GM12878 (cell line): Measurements from ENCODE around the gene CCDC28B. TPM values are rescaled to one million over a fixed set of nuclear protein-coding genes. Genes with fewer than 3 reads are reported as not detected.

ENCODE experiments used
- ASH2L ChIP-seq: fragments of 300-600, 200-600 bp; sonication (generic); IDR thresholded peaks from 2 replicates; pipeline ENCODE4 v1.6.1; 2017; ENCODE audit warnings: low read depth, mild to moderate bottlenecking, borderline replicate concordance
- CBFB ChIP-seq: IDR thresholded peaks from 2 replicates; pipeline ENCODE4 v1.6.1; 2016; ENCODE audit warnings: antibody characterized with exemption, low read depth
- CHD1 ChIP-seq: IDR thresholded peaks from 2 replicates; pipeline ENCODE4 v1.6.1; 2012; ENCODE audit warnings: low read depth, low read length, improper control_type of control experiment
- CHD2 ChIP-seq: IDR thresholded peaks from 2 replicates; pipeline ENCODE4 v1.6.1; 2011; ENCODE audit warnings: low read depth, low read length, improper control_type of control experiment, borderline replicate concordance
- CREB1 ChIP-seq: IDR thresholded peaks from 2 replicates; pipeline ENCODE4 v1.6.1; 2012; ENCODE audit warnings: low read depth, mild to moderate bottlenecking, inconsistent platforms
- ESRRA ChIP-seq: IDR thresholded peaks from 2 replicates; pipeline ENCODE4 v1.6.1; 2012; ENCODE audit warnings: mild to moderate bottlenecking, low read length, improper control_type of control experiment
- FOS ChIP-seq: IDR thresholded peaks from 3 replicates; pipeline ENCODE4 v1.6.1; 2011; ENCODE audit warnings: borderline replicate concordance; ENCODE audit not compliant: insufficient read length; ENCODE audit errors: extremely low read depth
- GATAD2B ChIP-seq: fragments of 450-650 bp; conservative IDR thresholded peaks from 2 replicates; pipeline ENCODE4 v1.6.1; 2017; ENCODE audit warnings: low read depth, mild to moderate bottlenecking, moderate library complexity
- HDAC2 ChIP-seq: fragments of 200-600 bp; sonication (generic); IDR thresholded peaks from 2 replicates; pipeline ENCODE4 v1.6.1; 2017
- MTA3 ChIP-seq: IDR thresholded peaks from 2 replicates; pipeline ENCODE4 v1.6.1; 2012; ENCODE audit warnings: low read length, inconsistent platforms, borderline replicate concordance
- MYB ChIP-seq: fragments of 150-350 bp; IDR thresholded peaks from 2 replicates; pipeline ENCODE4 v1.6.1; 2014; ENCODE audit warnings: mild to moderate bottlenecking, low read depth, low read length, borderline replicate concordance
- MYC ChIP-seq: IDR thresholded peaks from 2 replicates; pipeline ENCODE4 v1.6.1; 2011; ENCODE audit warnings: mild to moderate bottlenecking, low read length, moderate library complexity, inconsistent platforms; ENCODE audit not compliant: insufficient read depth, insufficient replicate concordance, insufficient read length, severe bottlenecking
- PAX8 ChIP-seq: fragments of 450-650 bp; IDR thresholded peaks from 2 replicates; pipeline ENCODE4 v1.6.1; 2017; ENCODE audit warnings: mild to moderate bottlenecking, moderate library complexity
- RB1 ChIP-seq: fragments of 450-650 bp; formaldehyde crosslinking; IDR thresholded peaks from 2 replicates; pipeline ENCODE4 v1.6.1; 2017; ENCODE audit warnings: mild to moderate bottlenecking, borderline replicate concordance
- RELA ChIP-seq: fragments of 450-650 bp; IDR thresholded peaks from 2 replicates; pipeline ENCODE4 v1.8.0; 2014; ENCODE audit warnings: borderline replicate concordance; ENCODE audit not compliant: partially characterized antibody
- SIX5 ChIP-seq: IDR thresholded peaks from 2 replicates; pipeline ENCODE4 v1.6.1; 2011; ENCODE audit warnings: mild to moderate bottlenecking, low read depth, low read length, moderate library complexity; ENCODE audit not compliant: severe bottlenecking
- SMAD5 ChIP-seq: IDR thresholded peaks from 2 replicates; pipeline ENCODE4 v1.6.1; 2016; ENCODE audit warnings: antibody characterized with exemption, low read depth
- SMC3 ChIP-seq: IDR thresholded peaks from 2 replicates; pipeline ENCODE4 v1.6.1; 2011; ENCODE audit warnings: low read length, improper control_type of control experiment, borderline replicate concordance
- STAT3 ChIP-seq: IDR thresholded peaks from 2 replicates; pipeline ENCODE4 v1.6.1; 2011; ENCODE audit warnings: low read depth, low read length, improper control_type of control experiment
- TAF1 ChIP-seq: IDR thresholded peaks from 2 replicates; pipeline ENCODE4 v1.6.1; 2011; ENCODE audit warnings: mild to moderate bottlenecking, low read depth, low read length, borderline replicate concordance
- ZNF217 ChIP-seq: fragments of 450-650 bp; IDR thresholded peaks from 2 replicates; pipeline ENCODE4 v1.6.1; 2017; ENCODE audit warnings: antibody characterized with exemption, mild to moderate bottlenecking
- ZNF274 ChIP-seq: IDR thresholded peaks from one replicate; pipeline ENCODE4 v1.8.0; 2011; ENCODE audit not compliant: insufficient read length, insufficient read depth
- ZNF622 ChIP-seq: fragments of 450-650 bp; IDR thresholded peaks from 2 replicates; pipeline ENCODE4 v1.6.1; 2017; ENCODE audit warnings: mild to moderate bottlenecking, inconsistent platforms
- polyA plus RNA-seq, 11 experiments: library from polyadenylated mRNA; depleted of rRNA in 4 of 11; unstranded in 6 of 11; stranded (reverse) in 5 of 11; fragments of >200 nt; fragmentation: Nextera tagmentation in 4 of 11; fragmentation: Illumina TruSeq in 1 of 11; extraction: Ambion mirVana in 4 of 11; extraction: Trizol in 1 of 11; gene quantifications; 1 replicate in 1 of 11; 2 replicates in 10 of 11; pipeline versions ENCODE4 v1.2.1 to v1.2.3, GENCODE V29; 2011 to 2016; ENCODE audit warnings: inconsistent platforms in 2 of 11, missing spikeins in 2 of 11, low read depth in 1 of 11
- total RNA-seq, 4 experiments: library from RNA; depleted of rRNA in 3 of 4; stranded (reverse); fragments of >200 nt in 3 of 4; fragmentation: Illumina TruSeq in 1 of 4; extraction: Trizol in 1 of 4; gene quantifications; 2 replicates each; pipeline versions ENCODE4 v1.2.1 to v1.2.3, GENCODE V29; 2013 to 2021
- TF ChIP-seq, protein P1 (sequence below): fragments of 150-350 bp; IDR thresholded peaks from 2 replicates; pipeline ENCODE4 v1.6.1; 2014; ENCODE audit warnings: mild to moderate bottlenecking, low read depth, low read length
- TF ChIP-seq, protein P2 (sequence below): fragments of 450-650 bp; conservative IDR thresholded peaks from 2 replicates; pipeline ENCODE4 v1.6.1; 2017; ENCODE audit warnings: mild to moderate bottlenecking, moderate library complexity
- TF ChIP-seq, protein P3 (sequence below): fragments of 450-650 bp; IDR thresholded peaks from 2 replicates; pipeline ENCODE4 v1.6.1; 2017; ENCODE audit warnings: mild to moderate bottlenecking, low read depth, inconsistent platforms; ENCODE audit not compliant: poor library complexity, severe bottlenecking

Gene CCDC28B
- total and polyA plus RNA-seq, 10 of the 15 experiments (the other 5 are each of a cell fraction or from before 2014, with no cell fraction given): 10.5 to 135 (median 90.6) TPM

DNA sequence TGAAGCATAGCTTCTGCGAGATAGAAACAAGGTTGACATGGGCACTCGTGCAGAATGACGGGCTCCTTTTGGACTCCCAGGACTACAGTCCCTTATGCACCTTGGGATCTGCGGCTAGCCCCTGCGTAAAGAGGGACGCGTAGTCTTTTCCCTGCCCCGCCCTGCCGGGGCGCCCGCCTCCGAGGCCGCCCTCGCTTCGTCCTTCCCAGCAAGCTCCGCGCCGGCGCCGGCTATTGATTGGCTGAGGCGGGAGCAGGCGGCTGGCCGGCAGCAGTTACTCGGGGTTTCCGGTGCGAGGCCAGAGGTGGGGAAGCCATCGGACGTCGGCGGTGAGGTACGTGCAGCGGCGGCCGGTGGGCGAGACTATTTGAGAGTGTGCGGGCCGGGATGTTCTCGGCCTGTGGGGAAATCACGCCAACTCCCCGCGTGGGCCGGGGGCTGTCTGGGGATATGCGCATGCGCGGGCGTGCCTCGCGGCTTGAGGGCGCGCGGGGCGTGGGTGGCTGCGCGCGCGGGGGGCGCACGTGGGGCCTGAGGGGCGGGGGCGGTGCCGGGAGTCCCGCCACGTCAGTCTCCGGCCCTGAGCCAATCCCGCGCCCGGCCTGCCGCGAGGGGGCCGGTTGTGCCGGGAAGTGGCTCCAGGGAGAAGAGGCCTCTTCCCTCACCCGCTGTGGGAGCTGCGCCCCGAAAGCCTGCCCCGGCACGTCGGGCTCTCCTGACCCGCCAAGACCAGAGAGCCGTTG lies 20.8 kb upstream of the CCDC28B start, which contains the start of gene TXLNA (continued):
- TF ChIP-seq, protein P1, sequence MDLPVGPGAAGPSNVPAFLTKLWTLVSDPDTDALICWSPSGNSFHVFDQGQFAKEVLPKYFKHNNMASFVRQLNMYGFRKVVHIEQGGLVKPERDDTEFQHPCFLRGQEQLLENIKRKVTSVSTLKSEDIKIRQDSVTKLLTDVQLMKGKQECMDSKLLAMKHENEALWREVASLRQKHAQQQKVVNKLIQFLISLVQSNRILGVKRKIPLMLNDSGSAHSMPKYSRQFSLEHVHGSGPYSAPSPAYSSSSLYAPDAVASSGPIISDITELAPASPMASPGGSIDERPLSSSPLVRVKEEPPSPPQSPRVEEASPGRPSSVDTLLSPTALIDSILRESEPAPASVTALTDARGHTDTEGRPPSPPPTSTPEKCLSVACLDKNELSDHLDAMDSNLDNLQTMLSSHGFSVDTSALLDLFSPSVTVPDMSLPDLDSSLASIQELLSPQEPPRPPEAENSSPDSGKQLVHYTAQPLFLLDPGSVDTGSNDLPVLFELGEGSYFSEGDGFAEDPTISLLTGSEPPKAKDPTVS: 0 out of 2 replicates have a peak, but pooled peaks have one; percentile 32
- peak; percentile 62; the same call in 1 of the 2 replicates for TF ChIP-seq SMAD5
- peak; percentile 63; the same call in 1 of the 2 replicates for TF ChIP-seq RB1
- no peak for TF ChIP-seq ZNF622
- no peak for TF ChIP-seq FOS
- no peak for TF ChIP-seq HDAC2
- TF ChIP-seq ASH2L: no peak
- no peak for TF ChIP-seq MYB
- TF ChIP-seq CBFB: peak; percentile 19
- peak; percentile 63 for TF ChIP-seq RELA
- peak; percentile 13 for TF ChIP-seq SIX5
- no peak for TF ChIP-seq ZNF274
- TF ChIP-seq ESRRA: no peak
- TF ChIP-seq, protein P2, sequence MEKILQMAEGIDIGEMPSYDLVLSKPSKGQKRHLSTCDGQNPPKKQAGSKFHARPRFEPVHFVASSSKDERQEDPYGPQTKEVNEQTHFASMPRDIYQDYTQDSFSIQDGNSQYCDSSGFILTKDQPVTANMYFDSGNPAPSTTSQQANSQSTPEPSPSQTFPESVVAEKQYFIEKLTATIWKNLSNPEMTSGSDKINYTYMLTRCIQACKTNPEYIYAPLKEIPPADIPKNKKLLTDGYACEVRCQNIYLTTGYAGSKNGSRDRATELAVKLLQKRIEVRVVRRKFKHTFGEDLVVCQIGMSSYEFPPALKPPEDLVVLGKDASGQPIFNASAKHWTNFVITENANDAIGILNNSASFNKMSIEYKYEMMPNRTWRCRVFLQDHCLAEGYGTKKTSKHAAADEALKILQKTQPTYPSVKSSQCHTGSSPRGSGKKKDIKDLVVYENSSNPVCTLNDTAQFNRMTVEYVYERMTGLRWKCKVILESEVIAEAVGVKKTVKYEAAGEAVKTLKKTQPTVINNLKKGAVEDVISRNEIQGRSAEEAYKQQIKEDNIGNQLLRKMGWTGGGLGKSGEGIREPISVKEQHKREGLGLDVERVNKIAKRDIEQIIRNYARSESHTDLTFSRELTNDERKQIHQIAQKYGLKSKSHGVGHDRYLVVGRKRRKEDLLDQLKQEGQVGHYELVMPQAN: peak; percentile 91
- TF ChIP-seq CREB1: peak; percentile 46
- TF ChIP-seq STAT3: no peak
- TF ChIP-seq PAX8: no peak
- TF ChIP-seq TAF1: peak; percentile 79; the same call in 1 of the 2 replicates
- TF ChIP-seq GATAD2B: peak; percentile 96
- 0 out of 2 replicates have a peak, but pooled peaks have one; percentile 2 for TF ChIP-seq SMC3
- no peak for TF ChIP-seq CHD1
- TF ChIP-seq MYC: peak; percentile 96
- TF ChIP-seq, protein P3, sequence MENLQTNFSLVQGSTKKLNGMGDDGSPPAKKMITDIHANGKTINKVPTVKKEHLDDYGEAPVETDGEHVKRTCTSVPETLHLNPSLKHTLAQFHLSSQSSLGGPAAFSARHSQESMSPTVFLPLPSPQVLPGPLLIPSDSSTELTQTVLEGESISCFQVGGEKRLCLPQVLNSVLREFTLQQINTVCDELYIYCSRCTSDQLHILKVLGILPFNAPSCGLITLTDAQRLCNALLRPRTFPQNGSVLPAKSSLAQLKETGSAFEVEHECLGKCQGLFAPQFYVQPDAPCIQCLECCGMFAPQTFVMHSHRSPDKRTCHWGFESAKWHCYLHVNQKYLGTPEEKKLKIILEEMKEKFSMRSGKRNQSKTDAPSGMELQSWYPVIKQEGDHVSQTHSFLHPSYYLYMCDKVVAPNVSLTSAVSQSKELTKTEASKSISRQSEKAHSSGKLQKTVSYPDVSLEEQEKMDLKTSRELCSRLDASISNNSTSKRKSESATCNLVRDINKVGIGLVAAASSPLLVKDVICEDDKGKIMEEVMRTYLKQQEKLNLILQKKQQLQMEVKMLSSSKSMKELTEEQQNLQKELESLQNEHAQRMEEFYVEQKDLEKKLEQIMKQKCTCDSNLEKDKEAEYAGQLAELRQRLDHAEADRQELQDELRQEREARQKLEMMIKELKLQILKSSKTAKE: no peak
- TF ChIP-seq ZNF217: no peak
- no peak for TF ChIP-seq MTA3
- peak; percentile 70; the same call in 1 of the 2 replicates for TF ChIP-seq CHD2
